A549 (cell line): ENCODE data around the gene YKT6. TPM values are rescaled to one million over a fixed set of nuclear protein-coding genes. Genes with fewer than 3 reads are reported as not detected.

Source experiments
- ATAC-seq, 2 experiments: fragments of 200-7000 bp in 1 of 2; fragments of >200 bp in 1 of 2; cut with Nextera tagmentation in 1 of 2; cut with Tn5 transposase in 1 of 2; 3 replicates each; pipeline versions ENCODE4 v1.8.0 to v1.9.1; 2018 to 2020; ENCODE audit warnings: mild to moderate bottlenecking in 1 of 2, moderate library complexity in 1 of 2
- CTCF ChIA-PET: fragments of 300-600 bp; sonication (Branson Sonifier 250); formaldehyde crosslinking; extraction: SDS; loops from one replicate; lab custom pipeline; 2021; ENCODE audit warnings: antibody characterized with exemption, inconsistent platforms; lab: Yijun Ruan, JAX
- POLR2A ChIA-PET: fragments of 350-600 bp; formaldehyde crosslinking; extraction: SDS; loops from one replicate; lab custom pipeline; 2021; ENCODE audit warnings: antibody characterized with exemption, inconsistent platforms; lab: Yijun Ruan, JAX
- DNase-seq, 2 experiments: peaks; one replicate each; pipeline versions ENCODE4 v3.0.0 to v3.0.0-alpha.2; 2011 to 2016; ENCODE audit warnings: low read depth in 1 of 2, low spot score in 1 of 2
- FAIRE-seq: peaks from 2 replicates; lab custom pipeline; 2011; peaks lifted over from hg19 to GRCh38; lab: Jason Lieb, UNC
- H3K27ac ChIP-seq, 2 experiments: fragments of >200 bp; sonication (Bioruptor Twin); formaldehyde crosslinking; 3 replicates each; pipeline ENCODE4 v1.5.1; 2016 to 2017
- H3K4me1 ChIP-seq: fragments of >200 bp; sonication (Bioruptor Twin); formaldehyde crosslinking; 3 replicates; pipeline ENCODE4 v1.6.1; 2016
- H3K4me2 ChIP-seq: fragments of >200 bp; sonication (Bioruptor Twin); formaldehyde crosslinking; 3 replicates; pipeline ENCODE4 v1.6.1; 2016
- H3K4me3 ChIP-seq: fragments of >200 bp; sonication (Bioruptor Twin); formaldehyde crosslinking; 3 replicates; pipeline ENCODE4 v1.5.1; 2016
- H3K9me3 ChIP-seq: fragments of >200 bp; sonication (Bioruptor Twin); formaldehyde crosslinking; 3 replicates; pipeline ENCODE4 v1.6.1; 2016
- CBX8 ChIP-seq: fragments of 200-600 bp; sonication (generic); IDR thresholded peaks from 2 replicates; pipeline ENCODE4 v1.6.1; 2016
- EHF ChIP-seq: fragments of 250-450 bp; sonication (Bioruptor Pico); IDR thresholded peaks from 2 replicates; pipeline ENCODE4 v1.5.0; 2020; ENCODE audit warnings: mild to moderate bottlenecking
- EP300 ChIP-seq, 2 experiments: fragments of >200 bp; sonication (Bioruptor Twin); formaldehyde crosslinking; IDR thresholded peaks; 2 replicates in 1 of 2; 3 replicates in 1 of 2; pipeline ENCODE4 v1.6.1; 2016 to 2017
- GATA3 ChIP-seq: IDR thresholded peaks from 2 replicates; pipeline ENCODE4 v1.6.1; 2012; ENCODE audit warnings: borderline replicate concordance
- HEYL ChIP-seq: fragments of 250-450 bp; sonication (Bioruptor Pico); IDR thresholded peaks from 2 replicates; pipeline ENCODE4 v1.8.0; 2021; ENCODE audit warnings: mild to moderate bottlenecking, moderate library complexity
- HOXA7 ChIP-seq: fragments of 250-450 bp; sonication (Bioruptor Pico); IDR thresholded peaks from 2 replicates; pipeline ENCODE4 v1.5.0; 2020; ENCODE audit warnings: mild to moderate bottlenecking, moderate library complexity
- JUN ChIP-seq, 2 experiments: fragments of >200 bp; sonication (Bioruptor Twin); formaldehyde crosslinking; IDR thresholded peaks; 2 replicates in 1 of 2; 3 replicates in 1 of 2; pipeline ENCODE4 v1.6.1; 2016 to 2017
- KDM1A ChIP-seq: fragments of 200-600 bp; sonication (generic); IDR thresholded peaks from 2 replicates; pipeline ENCODE4 v1.6.1; 2016; ENCODE audit warnings: low read depth, mild to moderate bottlenecking
- KDM5A ChIP-seq: fragments of 200-600 bp; sonication (generic); IDR thresholded peaks from 2 replicates; pipeline ENCODE4 v1.6.1; 2016; ENCODE audit warnings: antibody characterized with exemption, mild to moderate bottlenecking
- MAFK ChIP-seq: fragments of 450-650 bp; IDR thresholded peaks from 2 replicates; pipeline ENCODE4 v1.6.1; 2014; ENCODE audit not compliant: partially characterized antibody
- NFE2L2 ChIP-seq: fragments of 150-350 bp; conservative IDR thresholded peaks from 2 replicates; pipeline ENCODE4 v1.6.1; 2014; ENCODE audit warnings: low read length
- NPAS2 ChIP-seq: fragments of 250-450 bp; sonication (Bioruptor Pico); IDR thresholded peaks from 2 replicates; pipeline ENCODE4 v1.8.0; 2022; ENCODE audit warnings: mild to moderate bottlenecking, moderate library complexity, borderline replicate concordance
- POLR2A ChIP-seq: IDR thresholded peaks from 2 replicates; pipeline ENCODE4 v1.6.1; 2012; ENCODE audit warnings: mild to moderate bottlenecking, low read length
- RAD21 ChIP-seq, 2 experiments: fragments of >200 bp in 1 of 2; sonication (Bioruptor Twin) in 1 of 2; formaldehyde crosslinking in 1 of 2; IDR thresholded peaks in 1 of 2; conservative IDR thresholded peaks in 1 of 2; 2 replicates in 1 of 2; 3 replicates in 1 of 2; pipeline ENCODE4 v1.6.1; 2012 to 2018; ENCODE audit warnings: inconsistent platforms in 1 of 2
- RNF2 ChIP-seq: fragments of 200-600 bp; sonication (generic); IDR thresholded peaks from 2 replicates; pipeline ENCODE4 v1.6.1; 2016; ENCODE audit warnings: low read depth, mild to moderate bottlenecking, antibody characterized with exemption, moderate library complexity, borderline replicate concordance
- SREBF2 ChIP-seq: fragments of 450-650 bp; IDR thresholded peaks from 2 replicates; pipeline ENCODE4 v1.6.1; 2014; ENCODE audit warnings: mild to moderate bottlenecking, moderate library complexity
- TFCP2L1 ChIP-seq: fragments of 250-450 bp; sonication (Bioruptor Pico); IDR thresholded peaks from 2 replicates; pipeline ENCODE4 v1.5.0; 2021; ENCODE audit warnings: mild to moderate bottlenecking
- ZFP36 ChIP-seq: fragments of 450-650 bp; IDR thresholded peaks from 2 replicates; pipeline ENCODE4 v1.6.1; 2014; ENCODE audit warnings: borderline replicate concordance; ENCODE audit not compliant: partially characterized antibody
- ZNF302 ChIP-seq: fragments of 250-450 bp; sonication (Bioruptor Pico); IDR thresholded peaks from 2 replicates; pipeline ENCODE4 v1.9.0; 2021; ENCODE audit warnings: inconsistent platforms, mild to moderate bottlenecking, moderate library complexity
- WGBS: methylation state at CpG from one replicate; pipeline ENCODE4 v1.1.6; 2017; ENCODE audit errors: missing lambda C conversion rate; 5-methylcytosine and 5-hydroxymethylcytosine counted together
- polyA plus RNA-seq, 4 experiments: library from polyadenylated mRNA; depleted of rRNA in 3 of 4; stranded (reverse); fragments of >200 nt; fragmentation: RNase III in 1 of 4; extraction: RNeasy Plus Mini Kit Qiagen cat#74134 plus additional on column Dnase treatment in 1 of 4; gene quantifications; 2 replicates in 3 of 4; 3 replicates in 1 of 4; pipeline ENCODE4 v1.2.3, GENCODE V29; 2011 to 2017
- TF ChIP-seq, protein P1 (sequence below): IDR thresholded peaks from 2 replicates; pipeline ENCODE4 v1.6.1; 2012
- TF ChIP-seq, protein P2 (sequence below): fragments of 450-650 bp; IDR thresholded peaks from 2 replicates; pipeline ENCODE4 v1.6.1; 2014; ENCODE audit warnings: antibody characterized with exemption
- TF ChIP-seq, protein P3 (sequence below): IDR thresholded peaks from 2 replicates; pipeline ENCODE4 v1.6.1; 2012
- TF ChIP-seq, protein P4 (sequence below): fragments of 250-450 bp; sonication (Bioruptor Pico); IDR thresholded peaks from 2 replicates; pipeline ENCODE4 v1.5.0; 2020; ENCODE audit warnings: low read depth, mild to moderate bottlenecking, moderate library complexity
- TF ChIP-seq, protein P5 (sequence below): fragments of 250-450 bp; sonication (Bioruptor Pico); IDR thresholded peaks from 2 replicates; pipeline ENCODE4 v1.5.0; 2021; ENCODE audit warnings: mild to moderate bottlenecking, moderate library complexity, borderline replicate concordance
- TF ChIP-seq, protein P6 (sequence below): IDR thresholded peaks from 2 replicates; pipeline ENCODE4 v1.6.1; 2012; ENCODE audit warnings: low read depth, borderline replicate concordance

Gene YKT6
- polyA plus RNA-seq, 2 of the 4 experiments (the other 2 are of a cell fraction), result 113 to 130 TPM

DNA sequence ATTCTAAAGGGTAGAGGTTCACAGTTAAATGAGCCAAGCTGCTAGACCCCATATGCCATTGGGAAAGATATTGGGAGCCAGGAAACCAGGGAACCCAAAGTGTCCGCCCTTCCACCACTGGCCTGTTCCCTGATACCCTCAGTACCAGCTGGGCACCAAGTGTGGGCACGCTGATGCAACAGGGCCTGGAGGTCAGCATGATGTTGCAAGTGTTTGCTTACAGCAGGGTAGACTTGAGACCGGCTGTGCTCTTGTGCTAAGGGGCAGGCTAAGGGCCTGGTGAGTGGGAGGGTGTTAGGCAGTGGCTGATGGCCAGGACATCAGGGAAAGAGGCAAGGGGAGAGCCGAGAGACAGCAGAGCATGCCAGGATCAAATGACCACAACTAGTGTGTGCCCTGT lies 38.6 kb upstream of the YKT6 start:
- H3K27ac ChIP-seq, result no peak overlapping the region
- FAIRE-seq, result no peak
- POLR2A ChIA-PET, result no interaction called here
- TF ChIP-seq TFCP2L1 (CRISPR knock-in tag) (no peak), JUN (IDR thresholded peaks at IDR 0.05) (no peak)
- TF ChIP-seq, protein P1, sequence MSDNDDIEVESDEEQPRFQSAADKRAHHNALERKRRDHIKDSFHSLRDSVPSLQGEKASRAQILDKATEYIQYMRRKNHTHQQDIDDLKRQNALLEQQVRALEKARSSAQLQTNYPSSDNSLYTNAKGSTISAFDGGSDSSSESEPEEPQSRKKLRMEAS, result no peak
- TF ChIP-seq, all 56 proteins: peak for 0
- CTCF ChIA-PET, result no interaction called here
- WGBS, result 49% methylated on average over 4 of the region's 4 CpGs
- ATAC-seq, result no peak
- no peaks in the 10 kb centered on the region for H3K9me3 ChIP-seq
- H3K4me1 ChIP-seq, result no peaks in the 10 kb centered on the region
- H3K4me3 ChIP-seq, result no peak overlapping the region
- no peak overlapping the region for H3K4me2 ChIP-seq
- no peak for DNase-seq

DNA sequence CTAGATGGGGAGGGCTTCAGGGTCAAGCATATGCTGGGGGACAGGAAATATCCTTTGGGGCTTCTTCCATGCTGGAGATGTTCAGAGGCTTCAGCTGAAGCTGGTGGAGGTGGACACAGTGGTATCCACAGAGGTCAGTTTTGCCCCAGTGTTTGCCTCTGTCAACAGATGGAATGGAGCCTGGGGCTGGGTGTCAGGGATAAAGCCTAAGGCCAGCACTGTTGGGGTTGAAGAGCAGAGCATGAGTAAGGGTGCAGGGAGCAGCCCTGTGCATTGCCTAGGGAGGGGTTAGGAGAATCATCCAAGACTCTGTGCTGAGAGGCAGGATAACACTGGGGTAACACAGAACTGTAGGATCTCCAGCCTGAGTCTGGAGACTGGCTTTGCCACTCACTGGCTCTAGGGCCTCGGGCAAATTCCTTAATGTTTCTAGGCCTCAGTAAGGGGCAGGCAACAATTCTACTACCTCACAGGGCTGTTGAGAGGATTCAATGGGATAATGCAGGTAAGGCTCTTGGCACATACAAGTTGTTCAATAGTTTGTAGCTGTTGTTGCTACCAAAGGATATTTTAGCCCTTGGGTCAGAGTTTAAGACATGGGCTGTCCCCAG lies 37.9 kb upstream of the YKT6 start:
- peak in 1 of 2 experiments; percentile 18; a peak in 2 of 6 replicates for ATAC-seq
- POLR2A ChIA-PET, result no interaction called here
- TF ChIP-seq ZFP36 (no peak), NPAS2 (no peak), EP300 (IDR thresholded peaks at IDR 0.05) (no peak), SREBF2 (no peak), KDM1A (no peak), MAFK (no peak), RNF2 (no peak), ZNF302 (CRISPR knock-in tag) (no peak)
- TF ChIP-seq, protein P2, sequence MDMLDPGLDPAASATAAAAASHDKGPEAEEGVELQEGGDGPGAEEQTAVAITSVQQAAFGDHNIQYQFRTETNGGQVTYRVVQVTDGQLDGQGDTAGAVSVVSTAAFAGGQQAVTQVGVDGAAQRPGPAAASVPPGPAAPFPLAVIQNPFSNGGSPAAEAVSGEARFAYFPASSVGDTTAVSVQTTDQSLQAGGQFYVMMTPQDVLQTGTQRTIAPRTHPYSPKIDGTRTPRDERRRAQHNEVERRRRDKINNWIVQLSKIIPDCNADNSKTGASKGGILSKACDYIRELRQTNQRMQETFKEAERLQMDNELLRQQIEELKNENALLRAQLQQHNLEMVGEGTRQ, result no peak
- TF ChIP-seq, protein P3, sequence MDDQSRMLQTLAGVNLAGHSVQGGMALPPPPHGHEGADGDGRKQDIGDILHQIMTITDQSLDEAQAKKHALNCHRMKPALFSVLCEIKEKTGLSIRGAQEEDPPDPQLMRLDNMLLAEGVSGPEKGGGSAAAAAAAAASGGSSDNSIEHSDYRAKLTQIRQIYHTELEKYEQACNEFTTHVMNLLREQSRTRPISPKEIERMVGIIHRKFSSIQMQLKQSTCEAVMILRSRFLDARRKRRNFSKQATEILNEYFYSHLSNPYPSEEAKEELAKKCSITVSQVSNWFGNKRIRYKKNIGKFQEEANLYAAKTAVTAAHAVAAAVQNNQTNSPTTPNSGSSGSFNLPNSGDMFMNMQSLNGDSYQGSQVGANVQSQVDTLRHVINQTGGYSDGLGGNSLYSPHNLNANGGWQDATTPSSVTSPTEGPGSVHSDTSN, result no peak
- TF ChIP-seq, all 56 proteins: peak for 0
- Histone ChIP-seq H3K9me3 (no peaks in the 10 kb centered on the region), H3K27ac (no peak overlapping the region), H3K4me3 (no peak overlapping the region), H3K4me2 (no peak overlapping the region), H3K4me1 (no peaks in the 10 kb centered on the region)
- WGBS, result 29% methylated on average over 1 of the region's 1 CpG
- CTCF ChIA-PET, result interaction anchor here (0.6 to 1.5 kb wide), 5 partner anchors 9 to 78 kb away, joined by 3 to 4 read pairs (median 3); no protein-coding TSS in a partner anchor
- no peak for DNase-seq
- FAIRE-seq, result no peak

DNA sequence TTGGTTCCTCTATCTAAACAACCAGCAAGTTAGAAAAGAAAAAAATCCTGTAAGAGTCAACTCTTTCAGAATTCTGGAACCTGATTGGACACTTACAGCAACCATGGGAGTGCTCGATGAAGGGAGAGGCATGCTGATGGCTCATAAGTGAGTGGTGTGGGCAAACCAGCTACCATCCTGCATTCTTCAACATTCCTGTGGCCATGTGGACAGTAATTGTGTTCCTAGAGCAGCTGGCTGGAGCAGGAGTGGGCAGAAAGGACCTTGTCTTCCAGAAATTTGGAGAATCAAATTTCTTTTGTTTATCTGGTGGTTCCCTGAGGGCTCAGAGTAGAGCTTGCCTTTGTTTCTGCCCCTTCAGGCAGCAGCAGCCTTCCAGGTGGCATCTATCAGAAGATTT lies 37.2 kb upstream of the YKT6 start:
- Histone ChIP-seq H3K9me3 (no peaks in the 10 kb centered on the region), H3K27ac (no peak overlapping the region), H3K4me2 (no peak overlapping the region), H3K4me1 (no peaks in the 10 kb centered on the region), H3K4me3 (no peak overlapping the region)
- DNase-seq, result no peak
- no peak for FAIRE-seq
- 23% methylated on average over 1 of the region's 1 CpG for WGBS
- ChIA-PET POLR2A (no interaction called here), CTCF (interaction anchor here (0.9 to 1.5 kb wide), 4 partner anchors 8 to 77 kb away, joined by 3 to 4 read pairs (median 3); no protein-coding TSS in a partner anchor)
- TF ChIP-seq NPAS2 (no peak), RAD21 (conservative IDR thresholded peaks at IDR 0.05 in 1 of 2, IDR thresholded peaks at IDR 0.05 in 1 of 2) (no peak), RNF2 (no peak), KDM5A (no peak), JUN (IDR thresholded peaks at IDR 0.05) (no peak), HOXA7 (CRISPR knock-in tag) (no peak), KDM1A (no peak), MAFK (no peak), HEYL (CRISPR knock-in tag) (no peak), POLR2A (no peak), CBX8 (no peak), NFE2L2 (no peak), EHF (no peak), GATA3 (no peak)
- TF ChIP-seq, protein P4, sequence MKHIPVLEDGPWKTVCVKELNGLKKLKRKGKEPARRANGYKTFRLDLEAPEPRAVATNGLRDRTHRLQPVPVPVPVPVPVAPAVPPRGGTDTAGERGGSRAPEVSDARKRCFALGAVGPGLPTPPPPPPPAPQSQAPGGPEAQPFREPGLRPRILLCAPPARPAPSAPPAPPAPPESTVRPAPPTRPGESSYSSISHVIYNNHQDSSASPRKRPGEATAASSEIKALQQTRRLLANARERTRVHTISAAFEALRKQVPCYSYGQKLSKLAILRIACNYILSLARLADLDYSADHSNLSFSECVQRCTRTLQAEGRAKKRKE (CRISPR knock-in tag), result no peak
- TF ChIP-seq, protein P5, sequence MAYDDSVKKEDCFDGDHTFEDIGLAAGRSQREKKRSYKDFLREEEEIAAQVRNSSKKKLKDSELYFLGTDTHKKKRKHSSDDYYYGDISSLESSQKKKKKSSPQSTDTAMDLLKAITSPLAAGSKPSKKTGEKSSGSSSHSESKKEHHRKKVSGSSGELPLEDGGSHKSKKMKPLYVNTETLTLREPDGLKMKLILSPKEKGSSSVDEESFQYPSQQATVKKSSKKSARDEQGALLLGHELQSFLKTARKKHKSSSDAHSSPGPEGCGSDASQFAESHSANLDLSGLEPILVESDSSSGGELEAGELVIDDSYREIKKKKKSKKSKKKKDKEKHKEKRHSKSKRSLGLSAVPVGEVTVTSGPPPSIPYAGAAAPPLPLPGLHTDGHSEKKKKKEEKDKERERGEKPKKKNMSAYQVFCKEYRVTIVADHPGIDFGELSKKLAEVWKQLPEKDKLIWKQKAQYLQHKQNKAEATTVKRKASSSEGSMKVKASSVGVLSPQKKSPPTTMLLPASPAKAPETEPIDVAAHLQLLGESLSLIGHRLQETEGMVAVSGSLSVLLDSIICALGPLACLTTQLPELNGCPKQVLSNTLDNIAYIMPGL, result no peak
- TF ChIP-seq, protein P6, sequence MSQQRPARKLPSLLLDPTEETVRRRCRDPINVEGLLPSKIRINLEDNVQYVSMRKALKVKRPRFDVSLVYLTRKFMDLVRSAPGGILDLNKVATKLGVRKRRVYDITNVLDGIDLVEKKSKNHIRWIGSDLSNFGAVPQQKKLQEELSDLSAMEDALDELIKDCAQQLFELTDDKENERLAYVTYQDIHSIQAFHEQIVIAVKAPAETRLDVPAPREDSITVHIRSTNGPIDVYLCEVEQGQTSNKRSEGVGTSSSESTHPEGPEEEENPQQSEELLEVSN, result no peak
- 0 out of 6 replicates have a peak, but pooled peaks of 1 of the 2 experiments have one; percentile 31 for ATAC-seq
